ENCODE measurements around the gene POMT2. TPM values are rescaled to one million over a fixed set of nuclear protein-coding genes. Genes with fewer than 3 reads are reported as not detected.

Gene POMT2
- total RNA-seq, 2 donors from 2014 or later, result 13.0 to 37.7 TPM

GRCh38 chr14:77264466-77265186 is 56.1 kb downstream of the POMT2 start:
- DNase-seq, result no peak
- Histone ChIP-seq H3K4me3 (no peak overlapping the region), H3K27me3 (no peaks in the 10 kb centered on the region), H3K36me3 (no peaks in the 10 kb centered on the region), H3K4me1 (no peaks in the 10 kb centered on the region), H3K27ac (no peak overlapping the region), H3K9me3 (no peaks in the 10 kb centered on the region), H3K9ac (ENCODE audit: low read depth in 2 of 2, low read length in 2 of 2) (no peak overlapping the region)
- no peak for TF ChIP-seq CTCF (IDR thresholded peaks at IDR 0.05)
- intact Hi-C loops (cut with DNase I), result no loop called here

GRCh38 chr14:77260631-77261030 is 60.1 kb downstream of the POMT2 start:
- no peak for DNase-seq
- Histone ChIP-seq H3K9ac (ENCODE audit: low read depth in 2 of 2, low read length in 2 of 2) (no peak overlapping the region), H3K9me3 (no peaks in the 10 kb centered on the region), H3K4me1 (no peaks in the 10 kb centered on the region), H3K27me3 (no peaks in the 10 kb centered on the region), H3K27ac (no peak overlapping the region), H3K36me3 (no peaks in the 10 kb centered on the region), H3K4me3 (no peak overlapping the region)
- intact Hi-C loops (cut with DNase I), result no loop called here
- no peak for TF ChIP-seq CTCF (IDR thresholded peaks at IDR 0.05)

- H3K27ac ChIP-seq, result no peak overlapping the region
- no peaks in the 10 kb centered on the region for H3K27me3 ChIP-seq
- H3K4me1 ChIP-seq, result no peaks in the 10 kb centered on the region
- H3K9ac ChIP-seq (ENCODE audit: low read depth in 2 of 2, low read length in 2 of 2), result no peak overlapping the region
- H3K4me3 ChIP-seq, result no peak overlapping the region
- no peaks in the 10 kb centered on the region for H3K9me3 ChIP-seq
- no peak for DNase-seq
- intact Hi-C loops (cut with DNase I), result no loop called here
- no peaks in the 10 kb centered on the region for H3K36me3 ChIP-seq
- no peak for TF ChIP-seq CTCF (IDR thresholded peaks at IDR 0.05)
Observed at GRCh38 chr14:77260199-77260598, 60.5 kb downstream of the POMT2 start.

DNA sequence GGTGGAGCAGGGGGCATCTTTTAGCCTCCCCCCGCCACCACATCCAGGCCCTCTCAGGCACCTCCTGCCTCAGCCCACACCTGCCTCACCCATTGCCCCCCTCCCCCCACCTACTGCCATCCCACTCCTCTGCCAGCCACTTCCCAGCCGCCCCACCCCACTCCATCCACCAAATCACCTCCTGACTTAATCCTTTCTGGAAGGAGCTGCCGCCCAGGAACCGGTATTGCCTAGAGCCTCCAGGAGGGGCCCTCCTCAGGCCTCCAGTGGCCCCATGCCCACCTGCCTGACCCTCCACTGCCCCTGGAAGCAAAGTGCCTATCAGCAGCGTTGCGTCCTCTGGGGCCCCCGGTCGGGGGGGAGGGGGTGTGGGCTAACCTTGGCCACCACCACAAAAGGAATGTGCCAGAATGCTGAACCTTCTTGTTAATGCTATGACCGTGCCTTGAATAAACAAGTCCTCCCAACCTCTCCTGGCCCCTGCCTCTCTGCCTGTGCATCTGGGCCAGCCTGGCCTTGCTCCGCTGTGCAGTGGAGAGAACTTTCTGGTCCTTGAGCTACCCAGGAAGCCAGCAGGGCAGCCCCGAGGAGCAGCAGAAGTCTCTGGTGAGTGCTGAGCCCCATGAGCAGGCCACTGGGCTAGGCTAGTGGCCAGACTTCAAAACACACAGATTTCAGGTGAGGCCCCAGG is 61.5 kb downstream of the POMT2 start:
- intact Hi-C loops (cut with DNase I), result no loop called here
- no peak for TF ChIP-seq CTCF (IDR thresholded peaks at IDR 0.05)
- no peaks in the 10 kb centered on the region for H3K27me3 ChIP-seq
- no peaks in the 10 kb centered on the region for H3K4me1 ChIP-seq
- no peaks in the 10 kb centered on the region for H3K36me3 ChIP-seq
- H3K9ac ChIP-seq (ENCODE audit: low read depth in 2 of 2, low read length in 2 of 2), result no peak overlapping the region
- H3K9me3 ChIP-seq, result no peaks in the 10 kb centered on the region
- no peak overlapping the region for H3K27ac ChIP-seq
- no peak overlapping the region for H3K4me3 ChIP-seq
- DNase-seq, result no peak

- Histone ChIP-seq H3K9me3 (no peaks in the 10 kb centered on the region), H3K27ac (no peak overlapping the region), H3K4me3 (no peak overlapping the region), H3K36me3 (no peaks in the 10 kb centered on the region), H3K9ac (ENCODE audit: low read depth in 2 of 2, low read length in 2 of 2) (no peak overlapping the region), H3K4me1 (no peaks in the 10 kb centered on the region), H3K27me3 (no peaks in the 10 kb centered on the region)
- intact Hi-C loops (cut with DNase I), result no loop called here
- no peak for DNase-seq
- TF ChIP-seq CTCF (IDR thresholded peaks at IDR 0.05), result no peak
Observed at GRCh38 chr14:77258566-77258965, 62.1 kb downstream of the POMT2 start.

All from colonic mucosa (tissue), 4 donors.